ENCODE data around the gene FOXO6.

DNA sequence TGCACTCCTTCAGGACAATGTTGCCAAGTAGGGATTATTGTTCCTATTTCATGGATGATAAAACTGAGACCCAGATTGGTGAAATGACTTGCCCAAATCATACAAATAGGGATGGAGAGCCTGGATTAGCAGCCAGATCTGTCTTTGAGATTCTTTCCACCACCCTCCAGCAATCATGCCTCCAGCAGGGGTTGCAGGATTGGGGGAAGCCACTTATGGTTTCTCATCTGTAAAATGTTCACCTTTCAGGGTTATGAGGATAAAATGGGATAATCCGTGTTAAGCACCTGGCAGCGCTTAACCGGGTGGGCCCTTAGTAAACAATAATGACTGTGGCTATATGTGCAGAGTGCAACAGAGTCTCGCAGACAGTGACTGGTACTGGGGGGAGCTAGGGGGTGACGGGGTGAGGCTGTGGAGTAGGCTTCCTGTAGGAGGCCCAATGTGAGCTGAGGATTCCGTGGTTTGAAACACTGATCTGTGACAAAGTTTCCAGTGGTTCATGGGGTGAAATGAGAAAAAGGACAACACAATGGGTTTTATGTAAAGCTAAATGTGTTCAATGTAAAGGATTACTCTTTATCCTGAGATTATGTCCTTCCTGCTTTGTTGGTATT lies 33.7 kb upstream of the FOXO6 start:
- TF ChIP-seq, protein P1, sequence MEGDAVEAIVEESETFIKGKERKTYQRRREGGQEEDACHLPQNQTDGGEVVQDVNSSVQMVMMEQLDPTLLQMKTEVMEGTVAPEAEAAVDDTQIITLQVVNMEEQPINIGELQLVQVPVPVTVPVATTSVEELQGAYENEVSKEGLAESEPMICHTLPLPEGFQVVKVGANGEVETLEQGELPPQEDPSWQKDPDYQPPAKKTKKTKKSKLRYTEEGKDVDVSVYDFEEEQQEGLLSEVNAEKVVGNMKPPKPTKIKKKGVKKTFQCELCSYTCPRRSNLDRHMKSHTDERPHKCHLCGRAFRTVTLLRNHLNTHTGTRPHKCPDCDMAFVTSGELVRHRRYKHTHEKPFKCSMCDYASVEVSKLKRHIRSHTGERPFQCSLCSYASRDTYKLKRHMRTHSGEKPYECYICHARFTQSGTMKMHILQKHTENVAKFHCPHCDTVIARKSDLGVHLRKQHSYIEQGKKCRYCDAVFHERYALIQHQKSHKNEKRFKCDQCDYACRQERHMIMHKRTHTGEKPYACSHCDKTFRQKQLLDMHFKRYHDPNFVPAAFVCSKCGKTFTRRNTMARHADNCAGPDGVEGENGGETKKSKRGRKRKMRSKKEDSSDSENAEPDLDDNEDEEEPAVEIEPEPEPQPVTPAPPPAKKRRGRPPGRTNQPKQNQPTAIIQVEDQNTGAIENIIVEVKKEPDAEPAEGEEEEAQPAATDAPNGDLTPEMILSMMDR (IDR thresholded peaks at IDR 0.05), result no peak
- TF ChIP-seq POLR2A (IDR thresholded peaks at IDR 0.05), result no peak

Data from tibial nerve (tissue), 3 donors.